ENCODE data around the gene ARRDC3. TPM values are rescaled to one million over a fixed set of nuclear protein-coding genes. Genes with fewer than 3 reads are reported as not detected.
"Not testable (repeated sequence)": the region's sequence is repeated elsewhere in the genome, so short reads cannot be mapped to it uniquely, and the experiment has no call there.

ARRDC3 gene
- total RNA-seq, 1 experiment from 2014 or later, result 34.5 TPM

GRCh38 chr5:91329283-91329682 lies 53.8 kb downstream of the ARRDC3 start:
- intact Hi-C loops (cut with micrococcal nuclease; ENCODE audit: unreplicated experiment), result no loop called here
- H3K4me3 ChIP-seq (ENCODE audit: low read depth, low read length), result no peak overlapping the region
- H3K36me3 ChIP-seq (ENCODE audit: control insufficient read depth, insufficient read depth, low read length), result no peaks in the 10 kb centered on the region
- no peak overlapping the region for H3K4me3 Mint-ChIP-seq (ENCODE audit: unreplicated experiment)
- DNase-seq, result no peak
- H3K4me1 Mint-ChIP-seq (ENCODE audit: low read depth, unreplicated experiment), result peaks cover 22% of the 10 kb centered on the region
- ChIA-PET POLR2A (no interaction called here), CTCF (no interaction called here)
- no peaks in the 10 kb centered on the region for H3K9me3 Mint-ChIP-seq (ENCODE audit: unreplicated experiment)
- no peaks in the 10 kb centered on the region for H3K27me3 ChIP-seq (replicated peaks; ENCODE audit: control insufficient read depth, insufficient read depth, low read length)
- H3K4me1 ChIP-seq, result peaks cover 17% of the 10 kb centered on the region
- H3K27me3 Mint-ChIP-seq (ENCODE audit: insufficient read depth, unreplicated experiment), result no peaks in the 10 kb centered on the region
- H3K36me3 Mint-ChIP-seq (ENCODE audit: insufficient read depth, unreplicated experiment), result peaks cover 5% of the 10 kb centered on the region
- H3K9me3 ChIP-seq, result no peaks in the 10 kb centered on the region
- no peak overlapping the region for H3K27ac Mint-ChIP-seq (ENCODE audit: unreplicated experiment)
- no TSS peak for BruUV-seq (replicated peaks)
- no peak for TF ChIP-seq CTCF (IDR thresholded peaks at IDR 0.05; ENCODE audit: insufficient read depth in 1 of 2, low read depth in 1 of 2, low read length in 1 of 2, severe bottlenecking in 1 of 2, unreplicated experiment in 1 of 2)

- no TSS peak for BruUV-seq (replicated peaks)
Measured at GRCh38 chr5:91328743-91329142, 54.4 kb downstream of the ARRDC3 start.

GRCh38 chr5:91322981-91323380 lies 60.1 kb downstream of the ARRDC3 start:
- intact Hi-C loops (cut with micrococcal nuclease; ENCODE audit: unreplicated experiment); H3K27me3 Mint-ChIP-seq (ENCODE audit: insufficient read depth, unreplicated experiment); BruUV-seq (replicated peaks); H3K9me3 Mint-ChIP-seq (ENCODE audit: unreplicated experiment); CTCF ChIA-PET; H3K9me3 ChIP-seq; H3K4me1 Mint-ChIP-seq (ENCODE audit: low read depth, unreplicated experiment); POLR2A ChIA-PET; H3K36me3 ChIP-seq (ENCODE audit: control insufficient read depth, insufficient read depth, low read length); H3K4me3 Mint-ChIP-seq (ENCODE audit: unreplicated experiment); DNase-seq; H3K27ac Mint-ChIP-seq (ENCODE audit: unreplicated experiment); H3K4me3 ChIP-seq (ENCODE audit: low read depth, low read length); H3K4me1 ChIP-seq; H3K27me3 ChIP-seq (replicated peaks; ENCODE audit: control insufficient read depth, insufficient read depth, low read length); H3K36me3 Mint-ChIP-seq (ENCODE audit: insufficient read depth, unreplicated experiment): not testable (repeated sequence)

More at GRCh38 chr5:91328743-91329142, 54.4 kb downstream of the ARRDC3 start:
- ChIA-PET CTCF (no interaction called here), POLR2A (no interaction called here)
- TF ChIP-seq CTCF (IDR thresholded peaks at IDR 0.05; ENCODE audit: insufficient read depth in 1 of 2, low read depth in 1 of 2, low read length in 1 of 2, severe bottlenecking in 1 of 2, unreplicated experiment in 1 of 2), result no peak
- Mint-ChIP-seq H3K27ac (ENCODE audit: unreplicated experiment) (no peak overlapping the region), H3K27me3 (ENCODE audit: insufficient read depth, unreplicated experiment) (no peaks in the 10 kb centered on the region), H3K36me3 (ENCODE audit: insufficient read depth, unreplicated experiment) (peaks cover 4% of the 10 kb centered on the region), H3K4me1 (ENCODE audit: low read depth, unreplicated experiment) (peaks cover 22% of the 10 kb centered on the region), H3K9me3 (ENCODE audit: unreplicated experiment) (no peaks in the 10 kb centered on the region), H3K4me3 (ENCODE audit: unreplicated experiment) (no peak overlapping the region)
- Histone ChIP-seq H3K9me3 (no peaks in the 10 kb centered on the region), H3K4me3 (ENCODE audit: low read depth, low read length) (no peak overlapping the region), H3K36me3 (ENCODE audit: control insufficient read depth, insufficient read depth, low read length) (no peaks in the 10 kb centered on the region), H3K27me3 (replicated peaks; ENCODE audit: control insufficient read depth, insufficient read depth, low read length) (no peaks in the 10 kb centered on the region), H3K4me1 (peaks cover 17% of the 10 kb centered on the region)
- no peak for DNase-seq
- intact Hi-C loops (cut with micrococcal nuclease; ENCODE audit: unreplicated experiment), result no loop called here

GRCh38 chr5:91319667-91320066 lies 63.5 kb downstream of the ARRDC3 start:
- Mint-ChIP-seq H3K4me1 (ENCODE audit: low read depth, unreplicated experiment) (no peaks in the 10 kb centered on the region), H3K27ac (ENCODE audit: unreplicated experiment) (no peak overlapping the region), H3K36me3 (ENCODE audit: insufficient read depth, unreplicated experiment) (no peaks in the 10 kb centered on the region), H3K27me3 (ENCODE audit: insufficient read depth, unreplicated experiment) (no peaks in the 10 kb centered on the region), H3K9me3 (ENCODE audit: unreplicated experiment) (no peaks in the 10 kb centered on the region), H3K4me3 (ENCODE audit: unreplicated experiment) (no peak overlapping the region)
- POLR2A ChIA-PET, result no interaction called here
- no peak for DNase-seq
- TF ChIP-seq CTCF (IDR thresholded peaks at IDR 0.05; ENCODE audit: insufficient read depth in 1 of 2, low read depth in 1 of 2, low read length in 1 of 2, severe bottlenecking in 1 of 2, unreplicated experiment in 1 of 2), result no peak
- CTCF ChIA-PET, result no interaction called here
- 0 out of 2 replicates have a peak, but pooled peaks cover under 1% of the 10 kb centered on the region for H3K4me1 ChIP-seq
- H3K27me3 ChIP-seq (replicated peaks; ENCODE audit: control insufficient read depth, insufficient read depth, low read length), result no peaks in the 10 kb centered on the region
- no peaks in the 10 kb centered on the region for H3K36me3 ChIP-seq (ENCODE audit: control insufficient read depth, insufficient read depth, low read length)
- intact Hi-C loops (cut with micrococcal nuclease; ENCODE audit: unreplicated experiment), result no loop called here
- H3K4me3 ChIP-seq (ENCODE audit: low read depth, low read length), result no peak overlapping the region
- no peaks in the 10 kb centered on the region for H3K9me3 ChIP-seq
- BruUV-seq (replicated peaks), result no TSS peak

Data from Caco-2 (cell line).